ENCODE data around the gene F12. TPM values are rescaled to one million over a fixed set of nuclear protein-coding genes. Genes with fewer than 3 reads are reported as not detected.
A peak's percentile ranks its signal among the peaks of the same experiment; 100 is the strongest.

Gene F12
- total RNA-seq, 1 experiment from 2014 or later: 10.0 TPM

- TF ChIP-seq, protein P1, sequence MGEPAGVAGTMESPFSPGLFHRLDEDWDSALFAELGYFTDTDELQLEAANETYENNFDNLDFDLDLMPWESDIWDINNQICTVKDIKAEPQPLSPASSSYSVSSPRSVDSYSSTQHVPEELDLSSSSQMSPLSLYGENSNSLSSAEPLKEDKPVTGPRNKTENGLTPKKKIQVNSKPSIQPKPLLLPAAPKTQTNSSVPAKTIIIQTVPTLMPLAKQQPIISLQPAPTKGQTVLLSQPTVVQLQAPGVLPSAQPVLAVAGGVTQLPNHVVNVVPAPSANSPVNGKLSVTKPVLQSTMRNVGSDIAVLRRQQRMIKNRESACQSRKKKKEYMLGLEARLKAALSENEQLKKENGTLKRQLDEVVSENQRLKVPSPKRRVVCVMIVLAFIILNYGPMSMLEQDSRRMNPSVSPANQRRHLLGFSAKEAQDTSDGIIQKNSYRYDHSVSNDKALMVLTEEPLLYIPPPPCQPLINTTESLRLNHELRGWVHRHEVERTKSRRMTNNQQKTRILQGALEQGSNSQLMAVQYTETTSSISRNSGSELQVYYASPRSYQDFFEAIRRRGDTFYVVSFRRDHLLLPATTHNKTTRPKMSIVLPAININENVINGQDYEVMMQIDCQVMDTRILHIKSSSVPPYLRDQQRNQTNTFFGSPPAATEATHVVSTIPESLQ (CRISPR knock-in tag; IDR thresholded peaks at IDR 0.05): no peak
- no peak for TF ChIP-seq NFYB (CRISPR knock-in tag; conservative IDR thresholded peaks at IDR 0.05; ENCODE audit: low read depth)
- no peak for TF ChIP-seq ETV6 (CRISPR knock-in tag; IDR thresholded peaks at IDR 0.05)
- no peak for TF ChIP-seq CBFB (CRISPR knock-in tag; IDR thresholded peaks at IDR 0.05; ENCODE audit: low read depth)
- TF ChIP-seq FOXJ3 (CRISPR knock-in tag; IDR thresholded peaks at IDR 0.05; ENCODE audit: borderline replicate concordance): no peak
Observed at GRCh38 chr5:177405312-177405711, 4.1 kb downstream of the F12 start (continued).

- peak; percentile 71; the same call in 1 of the 2 replicates for TF ChIP-seq ZNF263 (CRISPR knock-in tag; IDR thresholded peaks at IDR 0.05; ENCODE audit: low read depth)
- TF ChIP-seq ZNF423 (CRISPR knock-in tag; IDR thresholded peaks at IDR 0.05): no peak
- TF ChIP-seq, protein P2, sequence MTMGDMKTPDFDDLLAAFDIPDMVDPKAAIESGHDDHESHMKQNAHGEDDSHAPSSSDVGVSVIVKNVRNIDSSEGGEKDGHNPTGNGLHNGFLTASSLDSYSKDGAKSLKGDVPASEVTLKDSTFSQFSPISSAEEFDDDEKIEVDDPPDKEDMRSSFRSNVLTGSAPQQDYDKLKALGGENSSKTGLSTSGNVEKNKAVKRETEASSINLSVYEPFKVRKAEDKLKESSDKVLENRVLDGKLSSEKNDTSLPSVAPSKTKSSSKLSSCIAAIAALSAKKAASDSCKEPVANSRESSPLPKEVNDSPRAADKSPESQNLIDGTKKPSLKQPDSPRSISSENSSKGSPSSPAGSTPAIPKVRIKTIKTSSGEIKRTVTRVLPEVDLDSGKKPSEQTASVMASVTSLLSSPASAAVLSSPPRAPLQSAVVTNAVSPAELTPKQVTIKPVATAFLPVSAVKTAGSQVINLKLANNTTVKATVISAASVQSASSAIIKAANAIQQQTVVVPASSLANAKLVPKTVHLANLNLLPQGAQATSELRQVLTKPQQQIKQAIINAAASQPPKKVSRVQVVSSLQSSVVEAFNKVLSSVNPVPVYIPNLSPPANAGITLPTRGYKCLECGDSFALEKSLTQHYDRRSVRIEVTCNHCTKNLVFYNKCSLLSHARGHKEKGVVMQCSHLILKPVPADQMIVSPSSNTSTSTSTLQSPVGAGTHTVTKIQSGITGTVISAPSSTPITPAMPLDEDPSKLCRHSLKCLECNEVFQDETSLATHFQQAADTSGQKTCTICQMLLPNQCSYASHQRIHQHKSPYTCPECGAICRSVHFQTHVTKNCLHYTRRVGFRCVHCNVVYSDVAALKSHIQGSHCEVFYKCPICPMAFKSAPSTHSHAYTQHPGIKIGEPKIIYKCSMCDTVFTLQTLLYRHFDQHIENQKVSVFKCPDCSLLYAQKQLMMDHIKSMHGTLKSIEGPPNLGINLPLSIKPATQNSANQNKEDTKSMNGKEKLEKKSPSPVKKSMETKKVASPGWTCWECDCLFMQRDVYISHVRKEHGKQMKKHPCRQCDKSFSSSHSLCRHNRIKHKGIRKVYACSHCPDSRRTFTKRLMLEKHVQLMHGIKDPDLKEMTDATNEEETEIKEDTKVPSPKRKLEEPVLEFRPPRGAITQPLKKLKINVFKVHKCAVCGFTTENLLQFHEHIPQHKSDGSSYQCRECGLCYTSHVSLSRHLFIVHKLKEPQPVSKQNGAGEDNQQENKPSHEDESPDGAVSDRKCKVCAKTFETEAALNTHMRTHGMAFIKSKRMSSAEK (CRISPR knock-in tag; IDR thresholded peaks at IDR 0.05; ENCODE audit: borderline replicate concordance): no peak
- H3K27me3 Mint-ChIP-seq (ENCODE audit: low read depth): peaks cover 90% of the 10 kb centered on the region
- ChIA-PET POLR2A (interaction anchor here (0.5 to 4.1 kb wide), 7 partner anchors 11 to 50 kb away, joined by 3 to 38 read pairs (median 4); partner anchors contain the start of genes GRK6 and PRR7), CTCF (interaction anchor here (0.6 to 7.9 kb wide), 24 partner anchors 8 to 111 kb away, joined by 3 to 202 read pairs (median 16); partner anchors contain the start of genes DDX41, DOK3, GRK6 and LMAN2)
- no peak overlapping the region for H3K27ac Mint-ChIP-seq
- peak overlapping the region; percentile 59 for H3K4me3 Mint-ChIP-seq
- no peak for ATAC-seq
- H3K9me3 Mint-ChIP-seq: no peaks in the 10 kb centered on the region
- no peak for DNase-seq (ENCODE audit: low spot score)
- H3K4me1 Mint-ChIP-seq: peaks cover 9% of the 10 kb centered on the region
- no peaks in the 10 kb centered on the region for H3K36me3 Mint-ChIP-seq
Observed at GRCh38 chr5:177404641-177405179, 4.7 kb downstream of the F12 start.

GRCh38 chr5:177403792-177404640, 5.3 kb downstream of the F12 start:
- Mint-ChIP-seq H3K27me3 (ENCODE audit: low read depth) (peaks cover 83% of the 10 kb centered on the region), H3K4me3 (peak overlapping the region; percentile 84)
- TF ChIP-seq MYBL2 (CRISPR knock-in tag; IDR thresholded peaks at IDR 0.05): peak; percentile 48; the same call in 1 of the 2 replicates
- TF ChIP-seq, protein P3, sequence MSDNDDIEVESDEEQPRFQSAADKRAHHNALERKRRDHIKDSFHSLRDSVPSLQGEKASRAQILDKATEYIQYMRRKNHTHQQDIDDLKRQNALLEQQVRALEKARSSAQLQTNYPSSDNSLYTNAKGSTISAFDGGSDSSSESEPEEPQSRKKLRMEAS (CRISPR knock-in tag; IDR thresholded peaks at IDR 0.05): peak; percentile 66; the same call in 1 of the 2 replicates
- no peak for TF ChIP-seq MLX (CRISPR knock-in tag; IDR thresholded peaks at IDR 0.05)
- TF ChIP-seq ESRRA (CRISPR knock-in tag; IDR thresholded peaks at IDR 0.05; ENCODE audit: borderline replicate concordance): 0 out of 2 replicates have a peak, but pooled peaks have one; percentile 15
- TF ChIP-seq, protein P4, sequence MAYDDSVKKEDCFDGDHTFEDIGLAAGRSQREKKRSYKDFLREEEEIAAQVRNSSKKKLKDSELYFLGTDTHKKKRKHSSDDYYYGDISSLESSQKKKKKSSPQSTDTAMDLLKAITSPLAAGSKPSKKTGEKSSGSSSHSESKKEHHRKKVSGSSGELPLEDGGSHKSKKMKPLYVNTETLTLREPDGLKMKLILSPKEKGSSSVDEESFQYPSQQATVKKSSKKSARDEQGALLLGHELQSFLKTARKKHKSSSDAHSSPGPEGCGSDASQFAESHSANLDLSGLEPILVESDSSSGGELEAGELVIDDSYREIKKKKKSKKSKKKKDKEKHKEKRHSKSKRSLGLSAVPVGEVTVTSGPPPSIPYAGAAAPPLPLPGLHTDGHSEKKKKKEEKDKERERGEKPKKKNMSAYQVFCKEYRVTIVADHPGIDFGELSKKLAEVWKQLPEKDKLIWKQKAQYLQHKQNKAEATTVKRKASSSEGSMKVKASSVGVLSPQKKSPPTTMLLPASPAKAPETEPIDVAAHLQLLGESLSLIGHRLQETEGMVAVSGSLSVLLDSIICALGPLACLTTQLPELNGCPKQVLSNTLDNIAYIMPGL (CRISPR knock-in tag; IDR thresholded peaks at IDR 0.05): peak; percentile 84
- peak; percentile 21; the same call in 1 of the 2 replicates for TF ChIP-seq FOXK1 (CRISPR knock-in tag; IDR thresholded peaks at IDR 0.05)
- no peak for TF ChIP-seq NR3C1 (CRISPR knock-in tag; conservative IDR thresholded peaks at IDR 0.05; ENCODE audit: low read depth)
- TF ChIP-seq ZNF121 (CRISPR knock-in tag; IDR thresholded peaks at IDR 0.05): peak; percentile 93
- TF ChIP-seq FOXP1 (CRISPR knock-in tag; IDR thresholded peaks at IDR 0.05; ENCODE audit: borderline replicate concordance): peak; percentile 5
- TF ChIP-seq PRRX2 (CRISPR knock-in tag; IDR thresholded peaks at IDR 0.05): no peak
- TF ChIP-seq CTCF (IDR thresholded peaks at IDR 0.05): no peak

More at GRCh38 chr5:177403792-177404640, 5.3 kb downstream of the F12 start:
- H3K9me3 Mint-ChIP-seq: no peaks in the 10 kb centered on the region
- DNase-seq (ENCODE audit: low spot score) (peak; percentile 75), ATAC-seq (peak; percentile 26)
- peaks cover 9% of the 10 kb centered on the region for H3K4me1 Mint-ChIP-seq
- no peak overlapping the region for H3K27ac Mint-ChIP-seq
- POLR2A ChIA-PET: interaction anchor here (0.7 to 4.1 kb wide), 8 partner anchors 15 to 51 kb away, joined by 3 to 38 read pairs (median 4); partner anchors contain the start of genes GRK6 and PRR7
- CTCF ChIA-PET: interaction anchor here (0.6 to 7.9 kb wide), 27 partner anchors 8 to 112 kb away, joined by 3 to 202 read pairs (median 12); partner anchors contain the start of genes DDX41, DOK3, GRK6 and LMAN2
- H3K36me3 Mint-ChIP-seq: no peaks in the 10 kb centered on the region

Measured in WTC11 (cell line).